Measurements from ENCODE around the gene LRIT1.

Gene LRIT1

GRCh38 chr10:84267503-84268126 is 26.3 kb upstream of the LRIT1 start:
- H3K4me3 ChIP-seq (IDR thresholded peaks at IDR 0.05; ENCODE audit: insufficient read depth, low read depth, low read length), result no peak overlapping the region
- no peak overlapping the region for H3K27ac ChIP-seq
- no peaks in the 10 kb centered on the region for H4K20me1 ChIP-seq (ENCODE audit: insufficient read depth)
- H3K27me3 ChIP-seq (ENCODE audit: insufficient read depth, low read depth), result no peaks in the 10 kb centered on the region
- no peak overlapping the region for H3K4me2 ChIP-seq
- no peaks in the 10 kb centered on the region for H3K4me1 ChIP-seq (ENCODE audit: low read depth, poor library complexity, severe bottlenecking)
- H2AFZ ChIP-seq (ENCODE audit: low read depth), result no peak overlapping the region
- no peaks in the 10 kb centered on the region for H3K36me3 ChIP-seq (ENCODE audit: insufficient read depth)
- H3K9ac ChIP-seq, result no peak overlapping the region
- no peaks in the 10 kb centered on the region for H3K79me2 ChIP-seq (ENCODE audit: insufficient read depth, low read depth)
- peak; percentile 60 for TF ChIP-seq CTCF (conservative IDR thresholded peaks at IDR 0.05; ENCODE audit: low read depth, low read length)

- TF ChIP-seq CTCF (conservative IDR thresholded peaks at IDR 0.05; ENCODE audit: low read depth, low read length), result no peak
- Histone ChIP-seq H3K79me2 (ENCODE audit: insufficient read depth, low read depth) (no peaks in the 10 kb centered on the region), H3K9ac (no peak overlapping the region), H3K4me3 (IDR thresholded peaks at IDR 0.05; ENCODE audit: insufficient read depth, low read depth, low read length) (no peak overlapping the region), H3K27me3 (ENCODE audit: insufficient read depth, low read depth) (no peaks in the 10 kb centered on the region), H4K20me1 (ENCODE audit: insufficient read depth) (no peaks in the 10 kb centered on the region), H3K4me2 (no peak overlapping the region), H3K27ac (no peak overlapping the region), H3K36me3 (ENCODE audit: insufficient read depth) (no peaks in the 10 kb centered on the region), H2AFZ (ENCODE audit: low read depth) (no peak overlapping the region), H3K4me1 (ENCODE audit: low read depth, poor library complexity, severe bottlenecking) (no peaks in the 10 kb centered on the region)
These were observed 24.1 kb upstream of the LRIT1 start for GRCh38 chr10:84265418-84265817.

- H4K20me1 ChIP-seq (ENCODE audit: insufficient read depth), result no peaks in the 10 kb centered on the region
- H3K27me3 ChIP-seq (ENCODE audit: insufficient read depth, low read depth), result no peaks in the 10 kb centered on the region
- H3K36me3 ChIP-seq (ENCODE audit: insufficient read depth), result no peaks in the 10 kb centered on the region
- H3K9ac ChIP-seq, result no peak overlapping the region
- H2AFZ ChIP-seq (ENCODE audit: low read depth), result no peak overlapping the region
- H3K4me3 ChIP-seq (IDR thresholded peaks at IDR 0.05; ENCODE audit: insufficient read depth, low read depth, low read length), result no peak overlapping the region
- no peak overlapping the region for H3K4me2 ChIP-seq
- no peaks in the 10 kb centered on the region for H3K79me2 ChIP-seq (ENCODE audit: insufficient read depth, low read depth)
- peak; percentile 92 for TF ChIP-seq CTCF (conservative IDR thresholded peaks at IDR 0.05; ENCODE audit: low read depth, low read length)
- H3K4me1 ChIP-seq (ENCODE audit: low read depth, poor library complexity, severe bottlenecking), result no peaks in the 10 kb centered on the region
- no peak overlapping the region for H3K27ac ChIP-seq
These were observed 23.3 kb upstream of the LRIT1 start for GRCh38 chr10:84264611-84265141.

GRCh38 chr10:84263716-84264115 is 22.4 kb upstream of the LRIT1 start:
- Histone ChIP-seq H4K20me1 (ENCODE audit: insufficient read depth) (no peaks in the 10 kb centered on the region), H3K4me3 (IDR thresholded peaks at IDR 0.05; ENCODE audit: insufficient read depth, low read depth, low read length) (no peak overlapping the region), H3K27me3 (ENCODE audit: insufficient read depth, low read depth) (no peaks in the 10 kb centered on the region), H3K27ac (no peak overlapping the region), H3K4me2 (no peak overlapping the region), H3K36me3 (ENCODE audit: insufficient read depth) (no peaks in the 10 kb centered on the region), H3K79me2 (ENCODE audit: insufficient read depth, low read depth) (no peaks in the 10 kb centered on the region), H3K9ac (no peak overlapping the region), H2AFZ (ENCODE audit: low read depth) (no peak overlapping the region), H3K4me1 (ENCODE audit: low read depth, poor library complexity, severe bottlenecking) (no peaks in the 10 kb centered on the region)
- no peak for TF ChIP-seq CTCF (conservative IDR thresholded peaks at IDR 0.05; ENCODE audit: low read depth, low read length)

Measured in KMS-11 (cell line).